HFF-Myc (cell line): Measurements from ENCODE around the gene CD96.
"Not testable (repeated sequence)": the region's sequence is repeated elsewhere in the genome, so short reads cannot be mapped to it uniquely, and the experiment has no call there.

Source experiments
- DNase-seq: peaks from one replicate; pipeline ENCODE4 v3.0.0-alpha.2; 2011; ENCODE audit warnings: low read depth; ENCODE audit errors: extremely low read depth
- H3K4me3 ChIP-seq: replicated peaks from 2 replicates; pipeline ENCODE4 v1.5.1; 2011; ENCODE audit warnings: low read depth, mild to moderate bottlenecking, control low read depth, low read length
- CTCF ChIP-seq: IDR thresholded peaks from 2 replicates; pipeline ENCODE4 v1.5.1; 2012; ENCODE audit warnings: mild to moderate bottlenecking, low read depth, low read length, control low read depth; ENCODE audit errors: missing control alignments

The CD96 gene

DNA sequence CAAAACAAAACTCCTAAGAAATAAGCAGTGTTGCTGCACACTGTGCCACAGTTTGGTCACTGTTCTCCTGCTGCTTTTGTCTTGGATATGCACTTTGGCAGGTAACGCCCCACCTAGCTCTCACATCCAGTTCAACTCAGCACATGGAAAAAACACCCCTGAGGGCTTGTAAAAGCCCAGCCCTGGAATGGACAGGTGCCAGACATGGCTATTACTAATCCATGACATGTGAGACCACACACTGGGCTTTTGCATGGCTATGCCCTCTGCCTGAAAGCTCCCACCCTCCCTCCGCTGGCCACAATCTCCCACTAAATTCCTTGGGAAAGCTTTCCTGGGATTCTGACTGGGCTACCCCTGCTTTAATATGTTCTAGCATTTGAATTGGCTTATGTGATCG, 77.8 kb downstream of the CD96 start:
- no peak overlapping the region for H3K4me3 ChIP-seq
- DNase-seq: no peak
- TF ChIP-seq CTCF: no peak

DNA sequence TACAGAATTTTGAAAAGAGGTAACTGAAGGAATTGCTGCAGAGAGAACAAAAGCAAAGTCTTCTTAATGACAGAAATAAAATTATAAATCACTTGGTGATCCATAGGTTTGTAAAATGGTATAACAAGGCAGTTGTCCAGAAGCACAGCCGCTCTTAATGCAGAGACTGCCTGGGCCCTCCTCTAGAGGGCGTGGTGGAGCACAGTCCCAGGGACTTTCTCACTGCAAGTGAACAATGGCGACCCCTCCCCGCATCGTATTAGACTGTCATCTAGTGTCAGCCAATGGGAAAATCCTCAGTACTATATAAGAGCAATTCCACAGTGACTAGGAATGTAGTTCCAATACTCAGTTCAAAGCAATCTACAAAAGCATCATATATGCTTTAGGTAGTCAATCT, 79.5 kb downstream of the CD96 start:
- no peak overlapping the region for H3K4me3 ChIP-seq
- TF ChIP-seq CTCF: peak; percentile 63
- no peak for DNase-seq

GRCh38 chr3:111627092-111627491, 85.1 kb downstream of the CD96 start:
- no peak for DNase-seq
- no peak for TF ChIP-seq CTCF
- H3K4me3 ChIP-seq: no peak overlapping the region

DNA sequence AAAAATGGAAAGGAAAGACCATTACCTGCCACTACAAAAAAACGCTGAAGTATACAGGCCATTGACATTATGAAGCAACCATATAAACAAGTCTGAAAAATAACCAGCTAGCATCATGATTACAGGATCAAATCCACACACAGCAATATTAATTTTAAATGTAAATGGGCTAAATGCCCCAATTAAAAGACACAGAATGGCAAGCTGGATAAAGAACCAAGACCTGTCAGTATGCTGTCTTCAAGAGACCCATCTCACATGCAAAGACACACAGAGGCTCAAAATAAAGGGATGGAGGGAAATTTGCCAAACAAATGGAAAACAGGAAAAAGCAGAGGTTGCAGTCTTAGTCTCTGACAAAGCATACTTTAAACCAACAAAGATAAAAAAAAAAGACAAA, 87.0 kb downstream of the CD96 start:
- not testable (repeated sequence) for DNase-seq

GRCh38 chr3:111630638-111631037, 88.6 kb downstream of the CD96 start:
- not testable (repeated sequence) for H3K4me3 ChIP-seq, DNase-seq

More for the DNA sequence above, 87.0 kb downstream of the CD96 start:
- not testable (repeated sequence) for H3K4me3 ChIP-seq

GRCh38 chr3:111635403-111635802, 93.4 kb downstream of the CD96 start:
- no peak for TF ChIP-seq CTCF
- DNase-seq: no peak
- no peak overlapping the region for H3K4me3 ChIP-seq

GRCh38 chr3:111636366-111636885, 94.4 kb downstream of the CD96 start:
- TF ChIP-seq CTCF: no peak
- H3K4me3 ChIP-seq: no peak overlapping the region
- no peak for DNase-seq

- DNase-seq: no peak
- no peak for TF ChIP-seq CTCF
- no peak overlapping the region for H3K4me3 ChIP-seq
Observed at GRCh38 chr3:111639316-111639715, 97.3 kb downstream of the CD96 start.
